Psoas muscle (tissue), 8 donors: ENCODE results near the gene EIF2AK3. TPM values are rescaled to one million over a fixed set of nuclear protein-coding genes. Genes with fewer than 3 reads are reported as not detected.

ENCODE experiments used
- ATAC-seq, 4 donors: fragments of 200-7000 bp; cut with Tn5 transposase; one replicate each; pipeline ENCODE4 v1.9.1; 2020; ENCODE audit warnings: moderate library complexity in 3 of 4, mild to moderate bottlenecking in 2 of 4
- DNase-seq, 2 donors: peaks; one replicate each; pipeline ENCODE4 v3.0.0-alpha.2; 2020
- H3K27ac ChIP-seq: fragments of 200-600 bp; one replicate; pipeline ENCODE4 v1.8.0; 2022
- H3K27me3 ChIP-seq, 3 donors: fragments of 200-600 bp in 1 of 3; one replicate each; pipeline versions ENCODE4 v1.6.1 to v1.8.0; 2013 to 2022; ENCODE audit warnings: low read length in 2 of 3, mild to moderate bottlenecking in 2 of 3, moderate library complexity in 1 of 3; ENCODE audit not compliant: insufficient read depth in 3 of 3
- H3K36me3 ChIP-seq, 2 donors: fragments of 200-600 bp in 1 of 2; one replicate each; pipeline versions ENCODE4 v1.6.1 to v1.8.0; 2013 to 2022; ENCODE audit warnings: low read depth in 1 of 2, mild to moderate bottlenecking in 1 of 2, moderate library complexity in 1 of 2; ENCODE audit not compliant: insufficient read depth in 1 of 2
- H3K4me1 ChIP-seq: fragments of 200-600 bp; one replicate; pipeline ENCODE4 v1.8.0; 2022
- H3K4me3 ChIP-seq: fragments of 200-600 bp; one replicate; pipeline ENCODE4 v1.8.0; 2022; ENCODE audit warnings: mild to moderate bottlenecking
- H3K9me3 ChIP-seq: fragments of 200-600 bp; one replicate; pipeline ENCODE4 v1.8.0; 2022
- CTCF ChIP-seq: fragments of 200-600 bp; IDR thresholded peaks from one replicate; pipeline ENCODE4 v1.8.0; 2022; ENCODE audit warnings: antibody characterized with exemption
- WGBS, 3 donors: extraction: QIAGEN DNeasy Blood & Tissue Kit; methylation state at CpG; one replicate each; pipeline versions ENCODE4 v1.1.6 to v1.1.7; 2013; 5-methylcytosine and 5-hydroxymethylcytosine counted together
- intact Hi-C, 2 donors: fragments of 100-400 bp; cut with DNase I; formaldehyde crosslinking; loops; one replicate each; pipeline versions ENCODE4 v1.11.0 to v1.14.2; 2022
- polyA plus RNA-seq, 3 donors: library from polyadenylated mRNA; stranded (reverse); fragments of 200-250 nt; gene quantifications; one replicate each; pipeline ENCODE4 v1.2.3, GENCODE V29; 2013
- total RNA-seq, 4 donors: library from RNA; stranded (reverse); fragmentation: NEBNext Ultra II Directional in 2 of 4; extraction: Animal tissue kit (Norgen Biotek cat#: 25700) in 2 of 4; gene quantifications; one replicate each; pipeline versions ENCODE4 v1.2.1 to v1.2.4, GENCODE V29; 2021 to 2023
- donor health status: healthy with polysubstance abuse.
- donor health status: DM: no; HTN: no; CAD: no; lungs with moderate emphysema.
- donor health status: Bipolar disorder and iron deficiency.
- donor health status: healthy.
- donor health status: DM: yes; HTN: yes; CAD: no.
- donor health status: DM: no; HTN: no; CAD: no.
- donor health status: DM: no; HTN: no; CAD: no.
- donor health status: DM: yes; HTN: yes; CAD: no.

EIF2AK3 gene
- total and polyA plus RNA-seq, 7 donors: 2.1 to 9.6 (median 7.6) TPM

GRCh38 chr2:88568179-88568578 is 59.1 kb downstream of the EIF2AK3 start:
- H3K27ac ChIP-seq: no peak overlapping the region
- WGBS, 3 donors: 89 to 98% (median 92%) methylated on average over 3 of the region's 3 CpGs
- intact Hi-C loops: no loop called here
- H3K9me3 ChIP-seq: no peaks in the 10 kb centered on the region
- TF ChIP-seq CTCF: no peak
- H3K27me3 ChIP-seq: no peaks in the 10 kb centered on the region
- no peaks in the 10 kb centered on the region for H3K4me1 ChIP-seq
- DNase-seq: no peak
- no peak for ATAC-seq
- peaks cover 9 to 70% of the 10 kb centered on the region in 2 donors for H3K36me3 ChIP-seq
- no peak overlapping the region for H3K4me3 ChIP-seq

GRCh38 chr2:88564402-88564801 is 62.9 kb downstream of the EIF2AK3 start:
- TF ChIP-seq CTCF: no peak
- intact Hi-C loops: no loop called here
- ATAC-seq: no peak
- peaks cover 0 to 71% of the 10 kb centered on the region in 2 donors for H3K36me3 ChIP-seq
- H3K9me3 ChIP-seq: no peaks in the 10 kb centered on the region
- H3K27ac ChIP-seq: no peak overlapping the region
- no peak for DNase-seq
- WGBS, 3 donors: 88 to 95% (median 91%) methylated on average over 2 of the region's 2 CpGs
- H3K4me1 ChIP-seq: no peaks in the 10 kb centered on the region
- H3K4me3 ChIP-seq: no peak overlapping the region
- no peaks in the 10 kb centered on the region for H3K27me3 ChIP-seq

GRCh38 chr2:88563129-88563528 is 64.1 kb downstream of the EIF2AK3 start:
- ATAC-seq (no peak), DNase-seq (no peak)
- Histone ChIP-seq H3K27ac (no peak overlapping the region), H3K27me3 (no peaks in the 10 kb centered on the region), H3K9me3 (no peaks in the 10 kb centered on the region), H3K4me3 (no peak overlapping the region), H3K36me3 (peaks cover 0 to 72% of the 10 kb centered on the region in 2 donors), H3K4me1 (no peaks in the 10 kb centered on the region)
- intact Hi-C loops: no loop called here
- no peak for TF ChIP-seq CTCF
- WGBS, 3 donors: 64 to 72% (median 71%) methylated on average over 2 of the region's 2 CpGs

- ATAC-seq: no peak
- 92 to 98% (median 98%) methylated on average over 3 of the region's 3 CpGs for WGBS, 3 donors
- DNase-seq: no peak
- Histone ChIP-seq H3K9me3 (no peaks in the 10 kb centered on the region), H3K36me3 (peaks cover 5 to 73% of the 10 kb centered on the region in 2 donors), H3K27me3 (no peaks in the 10 kb centered on the region), H3K27ac (no peak overlapping the region), H3K4me1 (no peaks in the 10 kb centered on the region), H3K4me3 (no peak overlapping the region)
- intact Hi-C loops: no loop called here
- TF ChIP-seq CTCF: no peak
These were observed 65.4 kb downstream of the EIF2AK3 start for GRCh38 chr2:88561646-88562388.
